Measurements from ENCODE around the gene CHSY3.

- TF ChIP-seq POLR2A (IDR thresholded peaks at IDR 0.05; ENCODE audit: low read length) (no peak), GATA1 (IDR thresholded peaks at IDR 0.05; ENCODE audit: low read depth, low read length) (no peak)
Observed at GRCh38 chr5:130213607-130214006, 309.3 kb downstream of the CHSY3 start.
